GM12891 (cell line): ENCODE data around the gene PSTPIP2.

ENCODE experiments used
- POLR2AphosphoS5 ChIP-seq: IDR thresholded peaks from 2 replicates; pipeline ENCODE4 v1.6.1; 2011; ENCODE audit warnings: low read depth, low read length, control low read depth
- TAF1 ChIP-seq: IDR thresholded peaks from 2 replicates; pipeline ENCODE4 v1.6.1; 2011; ENCODE audit warnings: low read depth, low read length, control low read depth

DNA sequence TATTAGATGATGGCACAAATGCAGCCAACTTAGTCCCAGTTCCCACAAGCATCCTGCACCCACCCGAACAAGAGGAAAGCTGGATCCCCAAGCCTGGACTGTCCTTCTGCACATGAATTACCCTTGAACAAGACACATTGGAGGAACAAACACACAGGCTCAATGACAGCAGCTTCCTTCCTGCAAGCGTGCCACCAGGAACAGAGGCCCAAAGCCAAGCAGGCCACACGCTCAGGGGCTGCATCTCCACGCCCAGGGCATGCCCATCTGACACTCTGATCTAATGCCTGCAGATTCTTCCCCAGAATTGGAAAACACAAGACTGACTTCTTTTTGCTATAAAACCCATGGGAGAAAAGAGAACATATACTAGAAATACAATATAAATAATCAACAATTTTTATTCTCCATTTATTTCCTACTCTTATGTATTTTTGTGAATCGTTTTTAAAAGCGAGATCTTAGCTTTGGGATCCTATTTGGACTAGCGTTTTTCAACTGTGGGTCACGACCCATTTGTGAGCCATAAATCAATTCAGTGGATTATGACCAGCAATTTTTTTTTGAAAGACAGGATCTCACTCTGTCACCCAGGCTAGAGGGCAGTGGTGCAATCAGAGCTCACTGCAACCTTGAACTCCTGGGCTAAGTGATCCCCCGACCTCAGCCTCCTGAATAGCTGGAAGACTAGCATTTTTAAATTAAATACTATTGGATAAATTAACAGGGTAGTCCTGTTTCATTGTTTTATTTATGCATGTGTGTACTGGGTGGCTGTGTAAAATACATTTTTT lies 34.4 kb downstream of the PSTPIP2 start:
- TF ChIP-seq TAF1 = no peak
- TF ChIP-seq POLR2AphosphoS5 = no peak
